HCT116 (cell line): Measurements from ENCODE around the gene MED9. TPM values are rescaled to one million over a fixed set of nuclear protein-coding genes. Genes with fewer than 3 reads are reported as not detected.

Experiments
- ATAC-seq: fragments of 200-7000 bp; cut with Tn5 transposase; 2 replicates; pipeline ENCODE4 v1.9.1; 2020; ENCODE audit warnings: mild to moderate bottlenecking, moderate library complexity
- BruUV-seq: library from RNA; stranded (reverse); fragments of 400-500 nt; replicated peaks from 2 replicates; lab custom pipeline; 2021; lab: Mats Ljungman, UMichigan
- CTCF ChIA-PET: fragments of 300-600 bp; sonication (Branson Sonifier 250); formaldehyde crosslinking; loops from one replicate; lab custom pipeline; 2021; ENCODE audit warnings: antibody characterized with exemption; lab: Charles Lee
- POLR2A ChIA-PET: fragments of 300-600, 350-600 bp; sonication (Branson Sonifier 250); formaldehyde crosslinking; loops from one replicate; lab custom pipeline; 2021; ENCODE audit warnings: antibody characterized with exemption; lab: Charles Lee
- RAD21 ChIA-PET, 2 experiments: fragments of 300-600 bp; sonication (Branson Sonifier 250); formaldehyde crosslinking; loops; one replicate each; lab custom pipeline; 2023; ENCODE audit warnings: low total read pairs in 2 of 2; ENCODE audit not compliant: uncharacterized antibody in 2 of 2, unreplicated experiment in 2 of 2, low non-redundant PET in 1 of 2; lab: Charles Lee
- DNase-seq: peaks from one replicate; pipeline ENCODE4 v3.0.0-alpha.2; 2010; ENCODE audit warnings: low read depth, low spot score
- H2AFZ ChIP-seq: fragments of 200-600 bp; shearing (Covaris generic), sonication (generic); 2 replicates; pipeline ENCODE4 v1.6.1; 2017; ENCODE audit warnings: low read depth, mixed run types, mixed read lengths, antibody characterized with exemption, low read length; ENCODE audit not compliant: poor library complexity, severe bottlenecking
- H3K27ac ChIP-seq: 2 replicates; pipeline ENCODE4 v1.5.1; 2012; ENCODE audit warnings: low read depth, low read length
- H3K27me3 ChIP-seq: fragments of 200-600 bp; sonication (generic); 2 replicates; pipeline ENCODE4 v1.6.1; 2016; ENCODE audit warnings: mixed run types, low read length, mixed read lengths; ENCODE audit not compliant: insufficient read depth
- H3K36me3 ChIP-seq, 2 experiments: fragments of 200-500 bp in 1 of 2; fragments of 200-600 bp in 1 of 2; sonication (Bioruptor generic) in 1 of 2; sonication (generic) in 1 of 2; 2 replicates each; pipeline versions ENCODE4 v1.5.1 to v1.6.1; 2014 to 2016; ENCODE audit warnings: low read length in 2 of 2, inconsistent platforms in 1 of 2, mixed read lengths in 1 of 2, mixed run types in 1 of 2; ENCODE audit not compliant: insufficient read depth in 2 of 2, control insufficient read depth in 1 of 2
- H3K4me1 ChIP-seq, 2 experiments: fragments of 200-600 bp in 1 of 2; sonication (generic) in 1 of 2; 2 replicates each; pipeline versions ENCODE4 v1.5.1 to v1.6.1; 2012 to 2017; ENCODE audit warnings: low read length in 2 of 2, inconsistent platforms in 1 of 2, mild to moderate bottlenecking in 1 of 2, mixed read lengths in 1 of 2, mixed run types in 1 of 2, moderate library complexity in 1 of 2; ENCODE audit not compliant: insufficient read depth in 2 of 2, control insufficient read depth in 1 of 2
- H3K4me2 ChIP-seq: fragments of 200-600 bp; sonication (generic); 2 replicates; pipeline ENCODE4 v1.6.1; 2017; ENCODE audit warnings: mixed run types, low read length, mixed read lengths
- H3K4me3 ChIP-seq, 2 experiments: fragments of 200-600 bp in 1 of 2; sonication (generic) in 1 of 2; replicated peaks in 1 of 2; 2 replicates each; pipeline ENCODE4 v1.5.1; 2011 to 2016; ENCODE audit warnings: low read length in 2 of 2, control low read depth in 1 of 2, low read depth in 1 of 2, mild to moderate bottlenecking in 1 of 2, mixed read lengths in 1 of 2, mixed run types in 1 of 2
- H3K79me2 ChIP-seq: fragments of 200-600 bp; sonication (generic); 2 replicates; pipeline ENCODE4 v1.6.1; 2017; ENCODE audit warnings: mild to moderate bottlenecking, mixed run types, low read length, moderate library complexity, mixed read lengths; ENCODE audit not compliant: insufficient read depth
- H3K9ac ChIP-seq: fragments of 200-600 bp; sonication (generic); 2 replicates; pipeline ENCODE4 v1.6.1; 2016; ENCODE audit warnings: low read length, mixed read lengths
- H3K9me2 ChIP-seq: fragments of 200-600 bp; sonication (generic), shearing (Covaris generic); 2 replicates; pipeline ENCODE4 v1.6.1; 2017; ENCODE audit warnings: mixed run types, mild to moderate bottlenecking, moderate library complexity; ENCODE audit not compliant: insufficient read depth
- H3K9me3 ChIP-seq, 2 experiments: fragments of 200-500 bp in 1 of 2; fragments of 200-600 bp in 1 of 2; sonication (Bioruptor generic) in 1 of 2; sonication (generic) in 1 of 2; 2 replicates each; pipeline ENCODE4 v1.6.1; 2014 to 2017; ENCODE audit warnings: low read length in 2 of 2, mixed read lengths in 2 of 2, inconsistent platforms in 1 of 2, low read depth in 1 of 2, mild to moderate bottlenecking in 1 of 2, mixed run types in 1 of 2, moderate library complexity in 1 of 2; ENCODE audit not compliant: control insufficient read depth in 1 of 2, insufficient read depth in 1 of 2
- H4K20me1 ChIP-seq: fragments of 200-600 bp; sonication (generic), shearing (Covaris generic); 2 replicates; pipeline ENCODE4 v1.6.1; 2017; ENCODE audit warnings: mixed run types, mild to moderate bottlenecking, moderate library complexity; ENCODE audit not compliant: insufficient read depth
- CBX3 ChIP-seq: IDR thresholded peaks from 2 replicates; pipeline ENCODE4 v1.6.1; 2012; ENCODE audit warnings: low read depth
- ELF1 ChIP-seq: IDR thresholded peaks from 2 replicates; pipeline ENCODE4 v1.6.1; 2012; ENCODE audit warnings: low read depth, borderline replicate concordance
- EZH2 ChIP-seq: fragments of 200-600 bp; sonication (generic); IDR thresholded peaks from 2 replicates; pipeline ENCODE4 v1.6.1; 2017; ENCODE audit warnings: antibody characterized with exemption, mixed run types
- EZH2phosphoT487 ChIP-seq: fragments of 200-600 bp; IDR thresholded peaks from 2 replicates; pipeline ENCODE4 v1.6.1; 2018; ENCODE audit warnings: antibody characterized with exemption, borderline replicate concordance
- FOSL1 ChIP-seq: IDR thresholded peaks from 2 replicates; pipeline ENCODE4 v1.6.1; 2012; ENCODE audit warnings: low read depth
- JUND ChIP-seq: IDR thresholded peaks from 2 replicates; pipeline ENCODE4 v1.6.1; 2012
- POLR2A ChIP-seq: IDR thresholded peaks from 2 replicates; pipeline ENCODE4 v1.7.0; 2011; ENCODE audit warnings: borderline replicate concordance; ENCODE audit not compliant: insufficient read depth, insufficient read length; ENCODE audit errors: extremely low read depth
- POLR2AphosphoS5 ChIP-seq: IDR thresholded peaks from 2 replicates; pipeline ENCODE4 v1.6.1; 2011; ENCODE audit warnings: mild to moderate bottlenecking, low read depth, low read length, moderate library complexity
- RAD21 ChIP-seq: IDR thresholded peaks from 2 replicates; pipeline ENCODE4 v1.6.1; 2012; ENCODE audit warnings: low read depth, mild to moderate bottlenecking
- SIN3A ChIP-seq: IDR thresholded peaks from 2 replicates; pipeline ENCODE4 v1.6.1; 2012; ENCODE audit warnings: low read depth
- SP1 ChIP-seq: IDR thresholded peaks from 2 replicates; pipeline ENCODE4 v1.6.1; 2012; ENCODE audit warnings: low read depth
- SRF ChIP-seq: IDR thresholded peaks from 2 replicates; pipeline ENCODE4 v1.6.1; 2012; ENCODE audit warnings: low read depth
- YY1 ChIP-seq: IDR thresholded peaks from 2 replicates; pipeline ENCODE4 v1.6.1; 2011; ENCODE audit warnings: low read length, low read depth, moderate library complexity, mild to moderate bottlenecking; ENCODE audit not compliant: insufficient replicate concordance; ENCODE audit errors: extremely low read depth
- ZFX ChIP-seq: fragments of 450-650 bp; IDR thresholded peaks from 2 replicates; pipeline ENCODE4 v1.6.1; 2017
- ZNF274 ChIP-seq: fragments of 200-500 bp; sonication (Bioruptor generic); IDR thresholded peaks from 2 replicates; pipeline ENCODE4 v1.6.1; 2014; ENCODE audit warnings: mild to moderate bottlenecking, low read depth, low read length, inconsistent platforms
- intact Hi-C: fragments of 100-400 bp; cut with micrococcal nuclease; formaldehyde crosslinking; loops from 2 replicates; pipeline ENCODE4 v1.10.0; 2022
- total RNA-seq: library from RNA; stranded (reverse); gene quantifications from one replicate; pipeline ENCODE4 v1.2.1, GENCODE V29; 2021; ENCODE audit not compliant: unreplicated experiment
- TF ChIP-seq, protein P1 (sequence below): IDR thresholded peaks from 2 replicates; pipeline ENCODE4 v1.6.1; 2012; ENCODE audit warnings: low read depth
- TF ChIP-seq, protein P2 (sequence below): IDR thresholded peaks from 2 replicates; pipeline ENCODE4 v1.6.1; 2012
- TF ChIP-seq, protein P3 (sequence below): IDR thresholded peaks from 2 replicates; pipeline ENCODE4 v1.6.1; 2011; ENCODE audit warnings: mild to moderate bottlenecking, low read length, moderate library complexity; ENCODE audit not compliant: insufficient replicate concordance; ENCODE audit errors: extremely low read depth
- TF ChIP-seq, protein P4 (sequence below): IDR thresholded peaks from 2 replicates; pipeline ENCODE4 v1.6.1; 2012

MED9 gene
- total RNA-seq, 1 experiment from 2014 or later: 13.9 TPM

GRCh38 chr17:17504341-17505140 lies 27.7 kb downstream of the MED9 start (continued):
- TF ChIP-seq, protein P1, sequence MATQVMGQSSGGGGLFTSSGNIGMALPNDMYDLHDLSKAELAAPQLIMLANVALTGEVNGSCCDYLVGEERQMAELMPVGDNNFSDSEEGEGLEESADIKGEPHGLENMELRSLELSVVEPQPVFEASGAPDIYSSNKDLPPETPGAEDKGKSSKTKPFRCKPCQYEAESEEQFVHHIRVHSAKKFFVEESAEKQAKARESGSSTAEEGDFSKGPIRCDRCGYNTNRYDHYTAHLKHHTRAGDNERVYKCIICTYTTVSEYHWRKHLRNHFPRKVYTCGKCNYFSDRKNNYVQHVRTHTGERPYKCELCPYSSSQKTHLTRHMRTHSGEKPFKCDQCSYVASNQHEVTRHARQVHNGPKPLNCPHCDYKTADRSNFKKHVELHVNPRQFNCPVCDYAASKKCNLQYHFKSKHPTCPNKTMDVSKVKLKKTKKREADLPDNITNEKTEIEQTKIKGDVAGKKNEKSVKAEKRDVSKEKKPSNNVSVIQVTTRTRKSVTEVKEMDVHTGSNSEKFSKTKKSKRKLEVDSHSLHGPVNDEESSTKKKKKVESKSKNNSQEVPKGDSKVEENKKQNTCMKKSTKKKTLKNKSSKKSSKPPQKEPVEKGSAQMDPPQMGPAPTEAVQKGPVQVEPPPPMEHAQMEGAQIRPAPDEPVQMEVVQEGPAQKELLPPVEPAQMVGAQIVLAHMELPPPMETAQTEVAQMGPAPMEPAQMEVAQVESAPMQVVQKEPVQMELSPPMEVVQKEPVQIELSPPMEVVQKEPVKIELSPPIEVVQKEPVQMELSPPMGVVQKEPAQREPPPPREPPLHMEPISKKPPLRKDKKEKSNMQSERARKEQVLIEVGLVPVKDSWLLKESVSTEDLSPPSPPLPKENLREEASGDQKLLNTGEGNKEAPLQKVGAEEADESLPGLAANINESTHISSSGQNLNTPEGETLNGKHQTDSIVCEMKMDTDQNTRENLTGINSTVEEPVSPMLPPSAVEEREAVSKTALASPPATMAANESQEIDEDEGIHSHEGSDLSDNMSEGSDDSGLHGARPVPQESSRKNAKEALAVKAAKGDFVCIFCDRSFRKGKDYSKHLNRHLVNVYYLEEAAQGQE: no peak

DNA sequence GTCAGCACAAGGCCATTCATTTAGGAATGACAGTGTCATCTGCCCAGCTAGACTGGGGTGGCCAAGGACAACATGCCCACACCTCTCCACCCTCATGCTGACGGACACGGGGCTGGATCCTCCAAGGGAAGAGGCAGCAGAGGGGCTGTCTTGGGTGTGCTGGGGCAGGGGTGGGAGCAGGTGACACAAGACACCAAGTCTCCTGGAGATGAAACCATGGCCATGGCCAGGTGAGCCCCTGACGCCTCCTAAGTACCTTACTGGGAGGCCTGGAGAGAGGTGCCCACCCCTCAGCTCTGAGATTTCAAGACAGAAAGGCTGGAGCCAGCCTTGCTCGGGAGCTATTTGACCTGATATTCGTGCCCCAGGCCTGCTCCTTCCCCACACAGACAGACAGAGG lies 28.4 kb downstream of the MED9 start:
- CTCF ChIA-PET: interaction anchor here (3.3 kb wide), 1 partner anchor 9 kb away, joined by 14 read pairs; the partner anchor contains the start of gene RASD1
- Histone ChIP-seq H3K9ac (no peak overlapping the region), H3K4me3 (no peak overlapping the region), H3K9me3 (no peaks in the 10 kb centered on the region), H3K36me3 (no peaks in the 10 kb centered on the region), H3K4me1 (peaks cover 0 to 4% of the 10 kb centered on the region in 2 experiments; a peak in 2 of 4 replicates), H2AFZ (no peak overlapping the region), H3K4me2 (no peak overlapping the region), H4K20me1 (no peaks in the 10 kb centered on the region), H3K79me2 (no peaks in the 10 kb centered on the region), H3K27ac (no peak overlapping the region), H3K9me2 (no peaks in the 10 kb centered on the region), H3K27me3 (no peaks in the 10 kb centered on the region)
- TF ChIP-seq, protein P2, sequence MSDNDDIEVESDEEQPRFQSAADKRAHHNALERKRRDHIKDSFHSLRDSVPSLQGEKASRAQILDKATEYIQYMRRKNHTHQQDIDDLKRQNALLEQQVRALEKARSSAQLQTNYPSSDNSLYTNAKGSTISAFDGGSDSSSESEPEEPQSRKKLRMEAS: no peak
- no peak for TF ChIP-seq RAD21
- TF ChIP-seq CBX3: no peak
- TF ChIP-seq FOSL1: no peak
- no peak for TF ChIP-seq SIN3A
- TF ChIP-seq ZFX: no peak
- TF ChIP-seq JUND: no peak
- TF ChIP-seq YY1: no peak
- no peak for TF ChIP-seq ELF1
- TF ChIP-seq SP1: no peak
- no peak for TF ChIP-seq POLR2A
- no peak for TF ChIP-seq EZH2phosphoT487
- no peak for TF ChIP-seq ZNF274
- TF ChIP-seq SRF: no peak
- TF ChIP-seq, protein P3, sequence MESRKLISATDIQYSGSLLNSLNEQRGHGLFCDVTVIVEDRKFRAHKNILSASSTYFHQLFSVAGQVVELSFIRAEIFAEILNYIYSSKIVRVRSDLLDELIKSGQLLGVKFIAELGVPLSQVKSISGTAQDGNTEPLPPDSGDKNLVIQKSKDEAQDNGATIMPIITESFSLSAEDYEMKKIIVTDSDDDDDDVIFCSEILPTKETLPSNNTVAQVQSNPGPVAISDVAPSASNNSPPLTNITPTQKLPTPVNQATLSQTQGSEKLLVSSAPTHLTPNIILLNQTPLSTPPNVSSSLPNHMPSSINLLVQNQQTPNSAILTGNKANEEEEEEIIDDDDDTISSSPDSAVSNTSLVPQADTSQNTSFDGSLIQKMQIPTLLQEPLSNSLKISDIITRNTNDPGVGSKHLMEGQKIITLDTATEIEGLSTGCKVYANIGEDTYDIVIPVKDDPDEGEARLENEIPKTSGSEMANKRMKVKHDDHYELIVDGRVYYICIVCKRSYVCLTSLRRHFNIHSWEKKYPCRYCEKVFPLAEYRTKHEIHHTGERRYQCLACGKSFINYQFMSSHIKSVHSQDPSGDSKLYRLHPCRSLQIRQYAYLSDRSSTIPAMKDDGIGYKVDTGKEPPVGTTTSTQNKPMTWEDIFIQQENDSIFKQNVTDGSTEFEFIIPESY: no peak
- TF ChIP-seq, protein P4, sequence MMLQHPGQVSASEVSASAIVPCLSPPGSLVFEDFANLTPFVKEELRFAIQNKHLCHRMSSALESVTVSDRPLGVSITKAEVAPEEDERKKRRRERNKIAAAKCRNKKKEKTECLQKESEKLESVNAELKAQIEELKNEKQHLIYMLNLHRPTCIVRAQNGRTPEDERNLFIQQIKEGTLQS: no peak
- TF ChIP-seq EZH2: no peak
- no peak for TF ChIP-seq POLR2AphosphoS5
- ATAC-seq (no peak), DNase-seq (no peak)
- POLR2A ChIA-PET: no interaction called here
- no TSS peak for BruUV-seq
- RAD21 ChIA-PET: no interaction called here
- intact Hi-C loops: no loop called here
